ENCODE results near the gene DNAH8.

DNAH8 gene

GRCh38 chr6:39056681-39057080, 341.6 kb downstream of the DNAH8 start:
- DNase-seq, result no peak

GRCh38 chr6:39057251-39058155, 342.4 kb downstream of the DNAH8 start:
- DNase-seq, result no peak

- DNase-seq, result no peak
These were observed 343.5 kb downstream of the DNAH8 start for GRCh38 chr6:39058471-39059147.

GRCh38 chr6:39059496-39060310, 344.6 kb downstream of the DNAH8 start:
- DNase-seq, result no peak

- no peak for DNase-seq
These were observed 345.5 kb downstream of the DNAH8 start for GRCh38 chr6:39060467-39061160.

- no peak for DNase-seq
These were observed 346.1 kb downstream of the DNAH8 start for GRCh38 chr6:39061182-39061581.

GRCh38 chr6:39061588-39061987, 346.5 kb downstream of the DNAH8 start:
- DNase-seq, result no peak

GRCh38 chr6:39062014-39062740, 347.1 kb downstream of the DNAH8 start:
- DNase-seq, result no peak

- DNase-seq, result no peak
These were observed 348.4 kb downstream of the DNAH8 start for GRCh38 chr6:39063526-39063925.

- DNase-seq, result no peak
These were observed 350.4 kb downstream of the DNAH8 start for GRCh38 chr6:39065561-39065960.

- no peak for DNase-seq
These were observed 353.3 kb downstream of the DNAH8 start for GRCh38 chr6:39068391-39068790.

- DNase-seq, result no peak
These were observed 357.7 kb downstream of the DNAH8 start for GRCh38 chr6:39072830-39073229.

- no peak for DNase-seq
These were observed 358.6 kb downstream of the DNAH8 start for GRCh38 chr6:39073471-39074355.

- no peak for DNase-seq
These were observed 359.4 kb downstream of the DNAH8 start for GRCh38 chr6:39074486-39074885.

- no peak for DNase-seq
These were observed 360.0 kb downstream of the DNAH8 start for GRCh38 chr6:39075010-39075686.

GRCh38 chr6:39075807-39076622, 360.9 kb downstream of the DNAH8 start:
- no peak for DNase-seq

GRCh38 chr6:39076623-39077535, 361.8 kb downstream of the DNAH8 start:
- no peak for DNase-seq

- DNase-seq, result no peak
These were observed 362.9 kb downstream of the DNAH8 start for GRCh38 chr6:39077882-39078594.

All from CD4-positive, alpha-beta T cell treated with Interleukin-6 for 4 hours (primary cell).